ENCODE data around the gene WDR88. TPM values are rescaled to one million over a fixed set of nuclear protein-coding genes. Genes with fewer than 3 reads are reported as not detected.

Gene WDR88
- total RNA-seq, 6 experiments from 2014 or later: not detected

- H3K36me3 Mint-ChIP-seq (ENCODE audit: low read depth): no peaks in the 10 kb centered on the region
- H3K27me3 Mint-ChIP-seq (ENCODE audit: insufficient read depth): peaks cover 6% of the 10 kb centered on the region; the same call in 1 of the 2 replicates
- no peak overlapping the region for H3K4me3 Mint-ChIP-seq
- H3K9me3 Mint-ChIP-seq: no peaks in the 10 kb centered on the region
- H3K27ac Mint-ChIP-seq: no peak overlapping the region
- H3K4me1 Mint-ChIP-seq (ENCODE audit: low read depth): no peaks in the 10 kb centered on the region
- no peak for DNase-seq
- TF ChIP-seq CTCF (IDR thresholded peaks at IDR 0.05): no peak
Observed at GRCh38 chr19:33205110-33205509, 73.2 kb downstream of the WDR88 start.

GRCh38 chr19:33205531-33206260 lies 73.8 kb downstream of the WDR88 start:
- DNase-seq: no peak
- no peak for TF ChIP-seq CTCF (IDR thresholded peaks at IDR 0.05)
- H3K27ac Mint-ChIP-seq: no peak overlapping the region
- no peaks in the 10 kb centered on the region for H3K36me3 Mint-ChIP-seq (ENCODE audit: low read depth)
- H3K27me3 Mint-ChIP-seq (ENCODE audit: insufficient read depth): peaks cover 6% of the 10 kb centered on the region; the same call in 1 of the 2 replicates
- H3K4me1 Mint-ChIP-seq (ENCODE audit: low read depth): no peaks in the 10 kb centered on the region
- H3K4me3 Mint-ChIP-seq: no peak overlapping the region
- H3K9me3 Mint-ChIP-seq: no peaks in the 10 kb centered on the region

- Mint-ChIP-seq H3K27me3 (ENCODE audit: insufficient read depth) (peaks cover 4% of the 10 kb centered on the region; the same call in 1 of the 2 replicates), H3K27ac (no peak overlapping the region), H3K9me3 (no peaks in the 10 kb centered on the region), H3K36me3 (ENCODE audit: low read depth) (no peaks in the 10 kb centered on the region), H3K4me3 (no peak overlapping the region), H3K4me1 (ENCODE audit: low read depth) (no peaks in the 10 kb centered on the region)
- DNase-seq: no peak
- TF ChIP-seq CTCF (IDR thresholded peaks at IDR 0.05): no peak
Observed at GRCh38 chr19:33206261-33207039, 74.5 kb downstream of the WDR88 start.

- no peaks in the 10 kb centered on the region for H3K9me3 Mint-ChIP-seq
- H3K27me3 Mint-ChIP-seq (ENCODE audit: insufficient read depth): peaks cover 7% of the 10 kb centered on the region
- H3K4me1 Mint-ChIP-seq (ENCODE audit: low read depth): no peaks in the 10 kb centered on the region
- H3K4me3 Mint-ChIP-seq: no peak overlapping the region
- no peaks in the 10 kb centered on the region for H3K36me3 Mint-ChIP-seq (ENCODE audit: low read depth)
- no peak overlapping the region for H3K27ac Mint-ChIP-seq
- no peak for TF ChIP-seq CTCF (IDR thresholded peaks at IDR 0.05)
- no peak for DNase-seq
Observed at GRCh38 chr19:33207040-33207620, 75.2 kb downstream of the WDR88 start.

- H3K4me3 Mint-ChIP-seq: no peak overlapping the region
- TF ChIP-seq CTCF (IDR thresholded peaks at IDR 0.05): no peak
- no peaks in the 10 kb centered on the region for H3K9me3 Mint-ChIP-seq
- H3K27ac Mint-ChIP-seq: no peak overlapping the region
- DNase-seq: no peak
- H3K27me3 Mint-ChIP-seq (ENCODE audit: insufficient read depth): peaks cover 7% of the 10 kb centered on the region
- H3K36me3 Mint-ChIP-seq (ENCODE audit: low read depth): no peaks in the 10 kb centered on the region
- no peaks in the 10 kb centered on the region for H3K4me1 Mint-ChIP-seq (ENCODE audit: low read depth)
Observed at GRCh38 chr19:33207903-33208302, 76.0 kb downstream of the WDR88 start.

All from HFFc6 (cell line).